NB4 (cell line): ENCODE data around the gene FBXO31.

Experiments used
- DNase-seq: peaks from one replicate; pipeline ENCODE4 v3.0.0; 2010; ENCODE audit warnings: low read depth
- H3K4me3 ChIP-seq: one replicate; pipeline ENCODE4 v1.5.1; 2011; ENCODE audit warnings: mild to moderate bottlenecking, low read depth, low read length, moderate library complexity
- MYC ChIP-seq: IDR thresholded peaks from 2 replicates; pipeline ENCODE4 v1.6.1; 2011; ENCODE audit warnings: low read depth, low read length
- POLR2A ChIP-seq: IDR thresholded peaks from 2 replicates; pipeline ENCODE4 v1.6.1; 2011; ENCODE audit warnings: mild to moderate bottlenecking; ENCODE audit not compliant: insufficient read length; ENCODE audit errors: extremely low read depth
- TF ChIP-seq, protein P1 (sequence below): IDR thresholded peaks from one replicate; pipeline ENCODE4 v1.5.1; 2012; ENCODE audit warnings: low read depth, low read length
- TF ChIP-seq, protein P2 (sequence below): IDR thresholded peaks from 2 replicates; pipeline ENCODE4 v1.6.1; 2011; ENCODE audit warnings: low read depth, low read length

The FBXO31 gene

DNA sequence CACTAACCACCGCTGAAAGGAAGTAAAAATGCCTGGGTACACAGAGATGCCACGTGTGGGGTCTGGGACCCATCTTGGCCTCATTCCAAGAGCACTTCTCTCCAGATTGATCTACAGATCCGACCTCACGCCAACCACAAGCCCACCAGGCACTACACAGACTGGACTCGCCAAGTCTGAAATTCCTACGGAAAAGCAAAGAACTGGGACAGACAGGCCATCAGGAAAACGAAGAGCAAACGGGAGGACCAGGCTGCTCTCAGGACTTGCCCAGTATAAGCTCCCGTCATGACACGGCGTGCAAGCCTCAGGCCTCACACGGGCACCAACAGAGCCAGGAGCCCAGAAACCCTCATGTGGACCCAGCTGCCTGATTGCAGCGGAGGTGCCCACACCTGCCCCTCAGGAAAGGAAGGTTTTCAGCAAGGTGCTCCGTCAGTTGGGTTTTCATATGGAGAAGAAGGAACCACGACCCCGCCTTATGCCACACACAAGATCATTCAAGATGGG is 46.3 kb downstream of the FBXO31 start:
- TF ChIP-seq, protein P1, sequence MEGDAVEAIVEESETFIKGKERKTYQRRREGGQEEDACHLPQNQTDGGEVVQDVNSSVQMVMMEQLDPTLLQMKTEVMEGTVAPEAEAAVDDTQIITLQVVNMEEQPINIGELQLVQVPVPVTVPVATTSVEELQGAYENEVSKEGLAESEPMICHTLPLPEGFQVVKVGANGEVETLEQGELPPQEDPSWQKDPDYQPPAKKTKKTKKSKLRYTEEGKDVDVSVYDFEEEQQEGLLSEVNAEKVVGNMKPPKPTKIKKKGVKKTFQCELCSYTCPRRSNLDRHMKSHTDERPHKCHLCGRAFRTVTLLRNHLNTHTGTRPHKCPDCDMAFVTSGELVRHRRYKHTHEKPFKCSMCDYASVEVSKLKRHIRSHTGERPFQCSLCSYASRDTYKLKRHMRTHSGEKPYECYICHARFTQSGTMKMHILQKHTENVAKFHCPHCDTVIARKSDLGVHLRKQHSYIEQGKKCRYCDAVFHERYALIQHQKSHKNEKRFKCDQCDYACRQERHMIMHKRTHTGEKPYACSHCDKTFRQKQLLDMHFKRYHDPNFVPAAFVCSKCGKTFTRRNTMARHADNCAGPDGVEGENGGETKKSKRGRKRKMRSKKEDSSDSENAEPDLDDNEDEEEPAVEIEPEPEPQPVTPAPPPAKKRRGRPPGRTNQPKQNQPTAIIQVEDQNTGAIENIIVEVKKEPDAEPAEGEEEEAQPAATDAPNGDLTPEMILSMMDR = no peak
- TF ChIP-seq, protein P2, sequence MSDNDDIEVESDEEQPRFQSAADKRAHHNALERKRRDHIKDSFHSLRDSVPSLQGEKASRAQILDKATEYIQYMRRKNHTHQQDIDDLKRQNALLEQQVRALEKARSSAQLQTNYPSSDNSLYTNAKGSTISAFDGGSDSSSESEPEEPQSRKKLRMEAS = no peak
- TF ChIP-seq MYC = no peak
- no peak for TF ChIP-seq POLR2A
- no peak for DNase-seq
- no peak overlapping the region for H3K4me3 ChIP-seq

DNA sequence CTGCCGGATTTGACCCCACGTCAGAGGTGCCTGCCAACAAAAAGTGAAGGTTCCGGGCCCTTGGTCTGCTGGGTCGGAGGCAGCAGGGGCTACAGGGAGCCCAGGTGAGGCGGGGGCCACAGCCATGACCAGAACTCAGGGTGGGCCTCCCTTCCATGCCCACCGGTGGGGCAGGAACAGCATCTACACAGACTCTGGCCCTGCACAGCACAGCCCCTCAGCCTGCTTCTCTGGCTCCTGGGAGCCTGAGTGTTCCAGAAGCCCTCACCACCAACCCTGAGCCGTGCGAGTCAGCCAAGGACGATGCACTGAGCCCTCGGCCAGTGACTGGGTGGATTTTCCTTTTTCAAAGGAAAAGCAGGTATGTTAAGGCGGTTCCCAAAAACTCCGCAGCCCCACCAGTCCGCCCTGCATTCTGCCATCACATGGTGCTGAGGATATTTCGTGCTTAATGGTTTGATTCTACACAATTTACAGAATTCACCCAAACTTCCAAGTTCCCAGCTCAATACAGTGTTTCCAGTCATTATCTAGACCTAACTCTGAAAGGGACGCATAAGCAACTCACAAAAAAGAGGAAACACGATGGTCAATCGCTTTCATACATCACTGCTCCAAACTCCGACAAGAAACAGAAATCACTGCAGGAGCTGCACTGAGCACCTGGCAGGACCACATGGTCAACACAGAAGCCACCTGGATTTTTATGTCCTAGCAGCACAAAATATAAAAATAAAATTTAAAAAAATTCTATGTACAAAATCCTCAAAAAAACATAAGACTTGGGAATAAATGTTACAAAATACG is 46.9 kb downstream of the FBXO31 start:
- no peak overlapping the region for H3K4me3 ChIP-seq
- TF ChIP-seq, protein P2 = no peak
- TF ChIP-seq POLR2A (no peak), MYC (no peak)
- TF ChIP-seq, protein P1 = no peak
- no peak for DNase-seq

DNA sequence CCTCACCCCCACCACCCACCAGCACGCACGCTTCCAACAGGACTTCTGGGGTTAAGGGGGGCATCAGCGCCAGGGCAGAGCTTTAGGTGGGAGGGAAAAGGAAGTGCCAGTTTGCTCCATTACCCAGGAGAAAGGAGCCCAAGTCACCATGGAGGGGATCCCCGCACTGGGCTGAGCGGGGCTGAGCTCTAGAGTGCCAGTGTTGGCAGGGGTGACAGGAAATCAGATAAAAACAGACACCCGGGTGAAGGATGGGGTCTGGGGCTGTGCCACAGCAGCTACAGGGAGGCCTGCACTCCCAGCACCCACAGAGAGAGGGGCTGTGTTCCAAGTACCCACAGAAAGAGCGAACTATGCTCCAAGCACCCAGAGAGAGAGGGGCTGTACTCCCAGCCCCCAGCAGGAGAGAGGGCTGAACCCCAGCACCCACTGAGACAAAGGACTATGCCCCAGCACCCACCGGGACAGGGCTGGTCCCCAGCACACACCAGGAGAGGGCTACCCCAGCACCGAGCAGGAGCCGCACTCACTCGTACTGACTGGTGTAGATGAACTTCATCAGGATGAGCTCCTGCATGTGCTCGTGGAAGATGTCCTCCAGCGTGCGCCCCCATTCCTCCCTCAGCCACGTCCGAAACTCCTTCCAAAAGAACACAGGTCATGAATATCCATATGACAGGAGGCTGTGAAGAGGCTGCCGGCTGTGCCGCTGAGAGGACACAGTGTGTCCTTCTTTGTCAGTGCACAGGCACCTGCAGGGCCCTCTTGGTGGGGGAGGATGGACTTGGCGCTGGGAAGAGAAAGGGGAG is 47.7 kb downstream of the FBXO31 start:
- no peak overlapping the region for H3K4me3 ChIP-seq
- no peak for TF ChIP-seq MYC
- TF ChIP-seq, protein P2 = no peak
- TF ChIP-seq POLR2A = no peak
- TF ChIP-seq, protein P1 = no peak
- DNase-seq = no peak

DNA sequence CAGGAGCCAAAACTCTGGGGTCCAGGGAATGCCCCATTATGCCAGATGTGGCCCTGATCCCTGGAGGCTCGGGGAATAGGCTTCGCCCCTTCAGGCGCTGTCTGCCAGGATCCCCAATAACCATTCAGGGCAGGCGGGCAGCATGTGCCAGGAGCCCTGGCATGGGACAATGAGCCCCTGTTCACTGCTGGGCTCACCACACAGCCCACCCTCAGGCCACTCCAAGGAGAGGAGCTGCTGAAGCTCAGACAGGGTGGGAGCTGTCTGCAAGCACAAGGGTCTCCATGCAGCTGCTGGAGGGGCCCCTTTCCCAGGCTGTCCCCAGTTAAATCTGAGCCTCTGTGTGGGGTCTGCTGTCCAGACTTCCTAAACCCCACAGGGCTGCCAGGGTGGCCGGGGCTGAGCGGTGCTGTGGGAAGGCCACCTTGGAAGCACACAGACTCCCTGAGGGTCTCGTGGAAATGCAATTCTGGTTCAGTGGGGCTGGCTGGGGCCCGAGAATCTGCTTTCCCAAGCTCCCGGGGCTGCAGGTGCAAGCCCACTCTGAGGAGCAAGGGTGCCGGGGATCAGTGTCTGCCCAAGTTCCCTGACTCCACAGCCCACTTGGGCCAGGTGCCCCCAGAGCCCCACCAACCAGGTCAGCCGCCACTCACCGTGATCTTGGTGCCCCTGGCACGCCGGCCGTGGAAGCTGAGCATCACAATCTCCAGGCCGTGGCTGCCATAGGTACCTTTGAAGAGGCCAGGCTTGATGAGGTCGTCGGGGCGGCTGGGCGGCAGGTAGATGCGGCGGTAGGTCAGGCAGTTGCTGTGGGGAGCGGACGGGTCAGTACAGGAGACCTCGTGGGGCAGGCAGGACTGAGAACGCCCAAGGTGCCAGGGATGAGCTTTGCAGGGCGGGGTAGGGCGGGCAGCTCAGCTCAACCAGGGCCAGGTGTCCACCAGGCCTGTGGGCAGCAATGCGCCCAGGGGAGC is 48.6 kb downstream of the FBXO31 start:
- no peak overlapping the region for H3K4me3 ChIP-seq
- TF ChIP-seq POLR2A (no peak), MYC (no peak)
- TF ChIP-seq, protein P1 = no peak
- TF ChIP-seq, protein P2 = no peak

More for the DNA sequence above, 48.6 kb downstream of the FBXO31 start:
- DNase-seq = no peak
